Tibial nerve (tissue), 3 donors: Measurements from ENCODE around the gene CXCL10.

Source experiments
- CTCF ChIP-seq, 5 experiments: fragments of 200-600 bp in 3 of 5; fragments of 450-650 bp in 2 of 5; sonication (generic) in 3 of 5; IDR thresholded peaks; one replicate each; pipeline ENCODE4 v1.5.1; 2016 to 2019; ENCODE audit warnings: antibody characterized with exemption in 5 of 5, mild to moderate bottlenecking in 3 of 5, moderate library complexity in 2 of 5
- POLR2A ChIP-seq, 2 donors: fragments of 450-650 bp; IDR thresholded peaks; one replicate each; pipeline ENCODE4 v1.6.1; 2017; ENCODE audit warnings: antibody characterized with exemption in 2 of 2, mild to moderate bottlenecking in 2 of 2, moderate library complexity in 2 of 2

DNA sequence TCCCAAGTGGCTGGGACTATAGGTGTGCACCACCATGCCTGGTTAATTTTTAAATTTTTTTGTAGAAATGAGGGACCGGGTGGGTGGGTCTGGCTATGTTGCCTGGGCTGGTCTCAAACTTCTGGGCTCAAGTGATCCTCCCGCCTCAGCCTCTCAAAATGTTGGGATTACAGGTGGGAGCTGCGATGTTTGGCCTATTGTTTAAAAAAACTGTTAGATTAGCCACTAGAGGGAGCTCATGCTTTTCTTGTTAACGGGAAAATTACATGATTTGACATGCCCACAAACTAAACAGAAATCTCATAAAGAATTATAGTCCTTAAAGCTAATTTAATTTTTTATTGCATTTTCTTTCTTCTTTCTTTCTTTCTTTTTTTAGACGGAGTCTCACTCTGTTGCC is 27.6 kb downstream of the CXCL10 start:
- TF ChIP-seq CTCF (IDR thresholded peaks at IDR 0.05): peak; percentile 44 to 74 (median 66)
- TF ChIP-seq POLR2A (IDR thresholded peaks at IDR 0.05): no peak
